AG09309 (cell line): ENCODE measurements around the gene AGFG2.

Experiments
- DNase-seq: peaks from one replicate; pipeline ENCODE4 v3.0.0-alpha.2; 2010; ENCODE audit warnings: low read depth
- H3K4me3 ChIP-seq: 2 replicates; pipeline ENCODE4 v1.5.1; 2011; ENCODE audit warnings: mild to moderate bottlenecking, low read depth, low read length, moderate library complexity; ENCODE audit not compliant: control insufficient read depth
- TF ChIP-seq, protein P1 (sequence below): IDR thresholded peaks from 2 replicates; pipeline ENCODE4 v1.5.1; 2011; ENCODE audit warnings: mild to moderate bottlenecking, low read depth, low read length, inconsistent platforms; ENCODE audit not compliant: insufficient read depth, control insufficient read depth; ENCODE audit errors: missing control alignments

Gene AGFG2

GRCh38 chr7:100570954-100571828, 32.2 kb downstream of the AGFG2 start:
- TF ChIP-seq, protein P1, sequence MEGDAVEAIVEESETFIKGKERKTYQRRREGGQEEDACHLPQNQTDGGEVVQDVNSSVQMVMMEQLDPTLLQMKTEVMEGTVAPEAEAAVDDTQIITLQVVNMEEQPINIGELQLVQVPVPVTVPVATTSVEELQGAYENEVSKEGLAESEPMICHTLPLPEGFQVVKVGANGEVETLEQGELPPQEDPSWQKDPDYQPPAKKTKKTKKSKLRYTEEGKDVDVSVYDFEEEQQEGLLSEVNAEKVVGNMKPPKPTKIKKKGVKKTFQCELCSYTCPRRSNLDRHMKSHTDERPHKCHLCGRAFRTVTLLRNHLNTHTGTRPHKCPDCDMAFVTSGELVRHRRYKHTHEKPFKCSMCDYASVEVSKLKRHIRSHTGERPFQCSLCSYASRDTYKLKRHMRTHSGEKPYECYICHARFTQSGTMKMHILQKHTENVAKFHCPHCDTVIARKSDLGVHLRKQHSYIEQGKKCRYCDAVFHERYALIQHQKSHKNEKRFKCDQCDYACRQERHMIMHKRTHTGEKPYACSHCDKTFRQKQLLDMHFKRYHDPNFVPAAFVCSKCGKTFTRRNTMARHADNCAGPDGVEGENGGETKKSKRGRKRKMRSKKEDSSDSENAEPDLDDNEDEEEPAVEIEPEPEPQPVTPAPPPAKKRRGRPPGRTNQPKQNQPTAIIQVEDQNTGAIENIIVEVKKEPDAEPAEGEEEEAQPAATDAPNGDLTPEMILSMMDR: no peak
- DNase-seq: no peak
- H3K4me3 ChIP-seq: no peak overlapping the region

DNA sequence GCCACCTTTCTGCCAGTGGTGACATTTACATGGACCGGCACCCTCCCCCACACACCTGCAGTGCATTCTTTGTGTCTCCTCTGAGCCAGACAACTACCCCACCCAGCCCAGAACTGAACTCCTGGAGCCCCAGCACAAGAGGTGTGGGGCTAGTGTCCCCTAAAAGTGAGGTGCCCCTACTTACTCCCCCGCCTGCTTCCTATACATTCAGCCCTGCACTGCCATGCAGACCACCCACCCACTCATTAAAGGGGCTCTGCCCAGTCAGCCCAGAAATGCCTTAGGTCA, 32.8 kb downstream of the AGFG2 start:
- H3K4me3 ChIP-seq: no peak overlapping the region
- no peak for DNase-seq
- TF ChIP-seq, protein P1: no peak

DNA sequence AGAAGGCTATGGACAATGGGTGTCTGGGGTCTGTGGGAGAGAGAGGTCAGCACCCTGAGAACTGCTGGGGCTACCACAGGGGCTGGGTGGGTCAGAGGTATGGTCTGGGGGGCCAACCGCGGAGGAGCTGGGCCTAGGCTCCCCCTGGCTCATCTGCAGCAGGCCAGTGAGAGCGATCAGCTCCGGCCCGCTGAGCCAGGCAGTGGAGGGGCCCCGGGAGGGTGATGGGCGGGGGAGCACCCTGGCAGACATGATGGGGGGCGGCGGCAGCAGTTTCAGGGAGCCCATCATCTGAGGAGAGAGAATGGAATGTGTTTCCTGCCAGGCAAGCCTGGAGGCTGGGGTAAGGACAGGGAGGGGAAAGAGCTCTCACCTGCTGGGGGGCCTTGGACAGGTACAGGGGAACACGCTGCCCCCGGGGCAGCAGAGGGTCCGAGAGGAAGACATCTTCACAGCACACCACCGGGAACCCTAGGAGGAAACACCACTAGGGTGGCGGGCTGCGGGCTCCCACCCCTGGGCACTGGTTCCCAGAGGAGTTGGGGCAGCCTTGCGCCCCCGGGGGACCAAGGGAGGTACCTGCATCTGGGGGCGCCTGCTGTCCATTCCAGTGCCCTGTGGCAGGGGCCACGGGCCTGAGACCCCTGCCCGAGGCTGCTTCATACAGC, 33.4 kb downstream of the AGFG2 start:
- TF ChIP-seq, protein P1: no peak
- no peak overlapping the region for H3K4me3 ChIP-seq
- no peak for DNase-seq

- DNase-seq: no peak
- no peak overlapping the region for H3K4me3 ChIP-seq
- TF ChIP-seq, protein P1: no peak
These were observed 34.1 kb downstream of the AGFG2 start for GRCh38 chr7:100572949-100573675.

DNA sequence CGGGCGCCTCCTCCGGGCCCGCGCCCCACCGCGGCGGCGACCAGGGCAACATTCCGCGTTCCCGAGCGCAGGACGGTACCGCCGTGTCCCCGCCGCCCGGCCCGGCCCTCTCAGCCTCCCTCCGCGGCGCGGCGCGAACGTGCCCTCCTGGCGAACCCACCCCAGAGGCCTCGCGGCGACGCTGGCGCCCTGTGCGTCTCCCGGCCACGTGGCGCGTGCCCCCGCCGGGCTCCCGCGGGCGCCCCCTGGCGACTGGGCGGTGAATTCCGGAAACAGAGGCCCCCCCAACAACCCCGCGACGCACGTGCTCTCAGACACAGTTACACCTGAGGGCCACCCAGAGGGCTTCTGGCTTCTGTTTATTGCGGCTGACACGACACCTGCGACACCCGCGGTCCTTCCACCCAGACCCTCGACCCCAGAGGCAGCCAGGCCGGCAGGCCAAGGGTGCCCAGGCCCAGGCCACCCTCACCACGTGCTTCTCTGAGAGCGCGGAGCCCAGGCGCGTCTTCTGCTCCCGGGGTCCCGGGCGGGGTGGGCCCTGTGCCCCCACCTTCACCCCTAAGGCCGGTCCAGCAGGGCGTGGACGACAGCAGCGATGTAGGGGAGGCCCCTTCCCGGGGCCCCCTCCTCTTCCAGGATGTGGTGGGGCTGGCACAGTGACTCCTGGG, 34.8 kb downstream of the AGFG2 start, which contains the start of gene SAP25:
TSS of gene SAP25 (minus strand) at position 210 of the 671 bp plus-strand sequence. CDS start at position 52, 158 bp downstream.
- TF ChIP-seq, protein P1: no peak
- no peak for DNase-seq

More for the DNA sequence above, 34.8 kb downstream of the AGFG2 start, which contains the start of gene SAP25:
- no peak within 1 kb of the TSS for H3K4me3 ChIP-seq
